Activated effector memory CD4-positive, alpha-beta T cell treated with Interleukin-2 at 50 U/mL for 16 hours (primary cell): ENCODE results near the gene C16orf87.
A peak's percentile ranks its signal among the peaks of the same experiment; 100 is the strongest.
"Not testable (repeated sequence)": the region's sequence is repeated elsewhere in the genome, so short reads cannot be mapped to it uniquely, and the experiment has no call there.

Experiments used
- DNase-seq: peaks from one replicate; pipeline ENCODE4 v3.0.0-alpha.2; 2020

The C16orf87 gene, protein sequence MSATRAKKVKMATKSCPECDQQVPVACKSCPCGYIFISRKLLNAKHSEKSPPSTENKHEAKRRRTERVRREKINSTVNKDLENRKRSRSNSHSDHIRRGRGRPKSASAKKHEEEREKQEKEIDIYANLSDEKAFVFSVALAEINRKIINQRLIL

DNA sequence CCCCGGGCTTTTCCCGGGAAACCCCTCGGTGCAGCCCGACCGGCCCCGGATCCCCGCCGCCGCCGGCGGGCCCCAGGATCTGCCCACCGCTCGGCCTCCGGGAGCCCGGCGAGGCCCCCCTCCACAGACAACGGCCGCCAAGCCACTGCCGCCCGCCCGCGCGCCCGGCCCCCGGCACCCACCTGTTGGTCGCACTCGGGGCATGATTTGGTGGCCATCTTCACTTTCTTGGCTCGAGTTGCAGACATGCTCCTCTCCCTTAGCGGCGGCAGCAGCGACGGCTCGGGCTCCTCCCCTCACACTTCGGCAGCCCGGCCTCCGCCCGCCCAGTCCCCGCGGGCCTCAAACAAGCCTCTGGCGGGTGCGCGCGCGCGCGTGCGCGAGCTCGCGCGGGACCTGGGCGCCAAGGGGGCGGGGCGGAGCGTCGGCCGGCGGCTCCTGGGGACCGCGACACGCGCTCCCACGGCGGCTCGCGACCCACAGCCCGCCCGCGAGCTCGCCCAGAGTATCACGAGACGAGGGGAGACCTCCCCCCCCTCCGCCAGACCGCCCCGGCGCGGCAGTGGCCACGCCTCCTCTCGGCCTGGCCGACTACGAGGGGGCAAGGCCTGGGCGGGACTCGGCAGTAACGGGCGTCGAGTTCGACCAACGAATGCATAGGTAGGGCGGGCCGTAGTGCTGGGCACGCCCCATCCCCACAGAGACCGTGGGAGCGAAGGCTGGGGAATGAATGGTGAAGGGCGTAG, at the start of gene C16orf87:
C16orf87 (minus strand) TSS at position 279 of the 746 bp plus-strand sequence; CDS start at position 248, 31 bp downstream.
- DNase-seq: peak; percentile 88

DNA sequence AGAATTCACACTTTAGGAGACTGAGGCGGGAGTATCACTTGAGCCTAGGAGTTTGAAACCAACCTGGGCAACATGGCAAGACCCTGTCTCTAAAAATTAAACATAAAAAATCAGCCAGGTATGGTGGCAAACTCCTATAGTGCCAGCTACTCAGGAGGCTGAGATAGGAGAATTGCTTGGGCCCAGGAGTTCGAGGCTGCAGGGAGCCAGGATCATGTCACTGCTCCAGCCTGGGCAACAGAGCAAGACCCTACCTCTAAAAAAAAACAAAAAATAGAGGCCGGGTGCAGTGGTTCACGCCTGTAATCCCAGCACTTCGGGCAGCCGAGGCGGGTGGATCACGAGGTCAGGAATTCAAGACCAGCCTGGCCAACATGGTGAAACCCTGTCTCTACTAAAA, 44.3 kb upstream of the C16orf87 start:
- DNase-seq: no peak

DNA sequence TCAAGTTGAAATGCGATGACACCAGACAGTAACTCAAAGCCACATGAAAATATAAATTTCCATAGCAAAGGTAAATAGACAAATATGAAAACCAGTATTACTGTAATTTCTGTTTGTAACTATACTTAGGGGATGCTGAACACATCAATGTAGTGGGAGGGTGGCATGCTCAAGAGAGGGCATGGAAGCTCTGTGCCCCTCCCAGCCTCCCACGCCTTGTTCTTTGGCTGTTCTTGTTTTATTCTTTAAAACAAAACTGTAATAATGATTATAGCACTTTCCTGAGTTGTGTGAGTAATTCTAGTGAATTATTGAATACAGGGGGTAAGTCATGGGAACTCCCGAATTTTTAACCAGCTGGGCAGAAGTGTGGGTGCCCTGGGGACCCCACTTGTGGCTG, 42.2 kb upstream of the C16orf87 start:
- no peak for DNase-seq

DNA sequence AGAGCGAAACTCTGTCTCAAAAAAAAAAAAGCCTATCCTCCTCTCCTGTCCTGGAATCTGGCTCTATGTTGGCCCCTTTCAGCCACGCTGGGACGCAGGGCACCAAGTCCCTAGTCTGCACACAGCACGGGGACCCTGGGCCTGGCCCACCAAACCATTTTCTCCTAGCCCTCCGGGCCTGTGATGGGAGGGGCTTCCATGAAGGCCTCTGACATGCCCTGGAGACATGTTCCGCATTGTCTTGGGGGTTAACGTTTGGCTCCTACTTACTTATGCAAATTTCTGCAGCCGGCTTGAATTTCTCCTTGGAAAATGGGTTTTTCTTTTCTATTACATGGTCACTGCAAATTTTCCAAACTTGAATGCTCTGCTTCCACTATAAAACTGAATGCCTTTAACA, 40.6 kb upstream of the C16orf87 start:
- no peak for DNase-seq

DNA sequence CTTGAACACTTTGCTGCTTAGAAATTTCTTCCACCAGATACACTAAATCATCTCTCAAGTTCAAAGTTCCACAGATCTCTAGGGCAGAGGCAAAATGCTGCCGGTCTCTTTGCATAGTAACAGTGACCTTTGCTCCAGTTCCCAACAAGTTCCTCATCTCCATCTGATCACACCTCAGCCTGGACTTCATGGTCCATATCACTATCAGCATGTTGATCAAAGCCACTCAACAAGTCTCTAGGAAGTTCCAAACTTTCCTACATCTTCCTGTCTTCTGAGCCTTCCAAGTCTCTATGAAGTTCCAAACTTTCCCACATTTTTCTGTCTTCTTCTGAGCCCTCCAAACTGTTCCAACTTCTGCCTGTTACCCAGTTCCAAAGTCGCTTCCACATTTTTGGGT, 37.9 kb upstream of the C16orf87 start:
- DNase-seq: not testable (repeated sequence)

DNA sequence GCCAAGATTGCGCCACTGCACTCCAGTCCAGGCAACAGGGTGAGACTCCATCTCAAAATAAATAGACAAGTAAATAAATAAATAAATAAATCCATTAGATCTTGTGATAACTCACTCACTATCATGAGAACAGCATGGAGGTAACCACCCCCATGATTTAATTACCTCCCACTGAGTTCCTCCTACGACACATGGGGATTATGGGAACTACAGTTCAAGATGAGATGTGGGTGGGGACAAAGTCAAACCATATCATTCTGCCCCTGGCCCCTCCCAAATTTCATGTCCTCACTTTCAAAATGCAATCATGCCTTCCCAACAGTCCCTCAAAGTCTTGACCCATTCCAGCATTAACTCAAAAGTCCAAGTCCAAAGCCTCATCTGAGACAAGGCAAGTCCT, 36.5 kb upstream of the C16orf87 start:
- not testable (repeated sequence) for DNase-seq

DNA sequence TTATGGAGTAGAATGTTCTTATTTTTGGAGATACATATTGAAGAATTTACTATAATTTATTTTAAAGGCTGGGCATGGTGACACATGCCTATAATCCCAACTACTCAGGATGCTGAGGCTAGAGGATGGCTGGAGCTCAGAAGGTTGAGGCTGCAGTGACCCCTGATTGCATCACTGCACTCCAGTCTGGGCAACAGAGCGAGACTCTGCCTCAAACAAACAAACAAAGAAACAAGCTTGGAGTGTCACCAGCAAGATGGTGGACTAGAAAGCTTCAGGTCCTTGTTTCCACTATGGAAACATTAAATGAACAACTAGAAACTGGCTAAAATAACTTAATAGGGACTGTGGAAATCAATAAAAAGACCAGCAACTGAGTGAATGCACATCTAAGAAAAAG, 35.3 kb upstream of the C16orf87 start:
- no peak for DNase-seq

DNA sequence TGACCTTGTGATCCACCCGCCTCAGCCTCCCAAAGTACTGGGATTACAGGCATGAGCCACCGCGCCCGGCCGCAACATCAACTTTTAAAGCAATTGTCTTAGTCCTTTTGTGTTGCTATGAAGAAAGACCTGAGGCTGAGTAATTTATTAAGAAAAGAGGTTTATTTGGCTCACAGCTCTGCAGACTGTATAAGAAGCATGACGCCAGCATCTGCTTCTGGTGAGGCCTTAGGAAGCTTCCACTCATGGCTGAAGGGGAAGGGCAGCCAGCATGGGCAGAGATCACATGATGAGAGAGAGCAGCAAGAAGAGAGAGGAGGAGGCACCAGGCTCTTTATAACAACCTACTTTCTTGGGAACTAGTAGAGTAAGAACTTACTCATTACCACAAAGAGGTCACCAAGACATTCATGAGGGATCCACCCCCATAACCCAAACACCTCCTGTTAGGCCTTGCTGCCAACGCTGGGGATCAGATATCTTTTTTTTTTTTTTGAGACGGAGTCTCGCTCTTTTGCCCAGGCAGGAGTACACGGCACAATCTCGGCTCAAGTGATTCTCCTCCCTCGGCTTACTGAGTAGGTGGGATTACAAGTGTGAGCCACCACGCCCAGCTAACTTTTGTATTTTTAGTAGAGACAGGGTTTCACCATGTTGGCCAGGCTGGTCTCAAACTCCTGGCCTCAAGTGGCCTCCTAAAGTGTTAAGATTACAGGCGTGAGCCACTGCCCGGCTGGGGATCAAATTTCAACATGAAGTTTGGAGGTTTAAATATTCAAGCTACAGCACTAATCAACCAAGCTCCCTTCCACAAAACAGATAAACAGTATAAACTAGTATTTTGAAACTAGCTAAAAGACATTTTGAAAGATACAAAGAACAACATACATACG, 31.8 kb upstream of the C16orf87 start:
- no peak for DNase-seq

DNA sequence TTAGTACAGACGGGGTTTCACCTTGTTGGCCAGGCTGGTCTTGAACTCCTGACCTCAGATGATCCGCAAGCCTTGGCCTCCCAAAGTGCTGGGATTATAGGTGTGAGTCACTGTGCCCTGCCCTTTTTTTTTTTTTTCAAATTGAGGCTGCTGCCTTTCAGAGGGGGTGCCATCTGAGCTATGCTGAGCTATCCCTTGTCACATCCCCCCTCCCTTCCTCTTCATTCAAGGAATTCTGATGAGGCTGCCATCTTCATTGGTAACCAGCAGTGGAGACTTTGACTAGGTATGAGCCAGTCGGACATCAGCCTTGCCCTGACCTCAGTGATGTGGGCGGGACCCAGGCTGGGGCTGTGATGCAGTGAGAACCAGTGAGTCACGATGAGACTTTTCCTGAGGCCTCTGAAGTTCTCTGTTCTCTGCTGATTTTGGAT, 28.8 kb upstream of the C16orf87 start:
- no peak for DNase-seq

DNA sequence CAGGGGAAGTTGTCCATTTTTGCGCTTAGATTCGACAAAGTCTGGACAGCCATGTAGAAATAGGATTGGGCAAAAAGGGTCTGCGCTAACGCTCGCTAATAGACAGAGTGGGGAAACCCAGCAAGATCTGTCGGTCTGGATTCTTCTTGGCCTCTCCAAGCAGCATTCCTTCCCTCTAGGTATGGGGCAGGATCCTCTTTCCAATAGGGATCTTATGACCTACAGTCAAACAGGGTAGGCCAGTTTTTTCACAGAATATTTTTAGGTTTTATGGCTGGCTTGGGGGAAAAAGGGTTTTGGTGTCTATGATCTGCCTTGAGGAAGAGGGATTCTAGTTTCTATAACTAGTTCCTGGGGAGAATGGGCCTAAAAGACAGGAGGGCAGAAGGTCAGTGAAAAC, 27.2 kb upstream of the C16orf87 start:
- DNase-seq: no peak

DNA sequence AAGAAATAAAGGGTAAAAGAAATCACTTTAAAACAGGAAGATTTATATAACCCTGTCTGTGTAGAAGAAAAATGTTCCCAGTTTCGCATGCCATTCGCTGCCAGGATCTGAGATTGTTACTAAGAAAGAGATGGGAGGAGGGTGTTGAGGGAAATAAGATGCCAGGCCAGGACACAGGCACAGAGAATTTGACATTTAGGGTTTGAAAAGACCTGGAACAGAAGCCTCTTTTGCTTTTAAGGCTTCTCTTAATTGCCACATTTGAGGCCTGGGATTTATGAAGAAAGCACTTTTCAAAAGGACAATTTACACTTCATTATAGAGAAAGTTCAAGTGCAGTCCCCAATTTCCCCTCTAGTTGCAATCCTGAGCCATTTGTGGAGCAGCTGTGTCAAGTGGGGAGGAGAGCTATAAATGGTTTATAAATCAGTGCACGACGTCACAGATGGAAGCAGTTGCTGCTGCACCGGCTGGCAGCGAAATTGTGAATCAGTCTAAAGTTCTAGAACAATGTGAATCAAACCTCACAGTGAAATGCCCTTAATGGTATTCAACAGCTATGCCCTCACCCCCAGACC, 26.5 kb upstream of the C16orf87 start:
- DNase-seq: no peak

DNA sequence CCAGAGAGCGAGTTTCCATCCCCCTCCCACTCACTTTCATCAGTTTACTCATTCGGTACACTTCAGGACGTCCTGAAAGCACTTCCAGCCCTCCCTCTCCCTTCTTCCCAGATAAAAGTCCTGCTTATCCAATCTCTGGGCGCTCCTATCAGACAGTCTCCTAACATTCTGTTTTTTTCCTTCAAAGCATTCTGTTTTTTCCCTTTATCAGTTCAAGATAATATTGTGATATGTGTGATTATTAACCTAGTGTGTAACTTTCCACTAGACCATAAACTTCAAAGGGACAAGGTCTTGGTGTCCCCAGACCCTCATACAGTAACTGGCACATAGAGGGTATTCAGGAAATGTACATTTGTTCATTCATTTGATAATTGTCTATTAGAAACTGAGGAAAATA, 24.4 kb upstream of the C16orf87 start:
- no peak for DNase-seq

DNA sequence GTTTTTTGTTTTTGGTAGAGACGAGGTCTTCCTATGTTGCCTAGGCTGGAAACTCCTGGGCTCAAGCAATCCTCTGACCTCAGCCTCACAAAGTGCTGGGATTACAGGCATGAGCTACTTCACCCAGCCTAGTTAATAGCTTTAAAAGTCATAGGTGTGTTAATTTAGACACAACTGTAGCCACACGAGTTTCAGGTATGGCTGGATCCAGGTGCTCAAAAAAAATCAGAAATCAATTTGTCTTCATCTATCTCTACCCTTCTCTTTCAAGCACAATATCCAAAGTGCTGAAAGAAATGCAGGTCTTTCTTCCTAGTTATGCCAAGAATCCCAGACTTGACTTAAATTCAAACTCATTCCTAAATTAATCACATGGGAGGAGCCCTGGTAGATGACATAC, 23.9 kb upstream of the C16orf87 start:
- no peak for DNase-seq

DNA sequence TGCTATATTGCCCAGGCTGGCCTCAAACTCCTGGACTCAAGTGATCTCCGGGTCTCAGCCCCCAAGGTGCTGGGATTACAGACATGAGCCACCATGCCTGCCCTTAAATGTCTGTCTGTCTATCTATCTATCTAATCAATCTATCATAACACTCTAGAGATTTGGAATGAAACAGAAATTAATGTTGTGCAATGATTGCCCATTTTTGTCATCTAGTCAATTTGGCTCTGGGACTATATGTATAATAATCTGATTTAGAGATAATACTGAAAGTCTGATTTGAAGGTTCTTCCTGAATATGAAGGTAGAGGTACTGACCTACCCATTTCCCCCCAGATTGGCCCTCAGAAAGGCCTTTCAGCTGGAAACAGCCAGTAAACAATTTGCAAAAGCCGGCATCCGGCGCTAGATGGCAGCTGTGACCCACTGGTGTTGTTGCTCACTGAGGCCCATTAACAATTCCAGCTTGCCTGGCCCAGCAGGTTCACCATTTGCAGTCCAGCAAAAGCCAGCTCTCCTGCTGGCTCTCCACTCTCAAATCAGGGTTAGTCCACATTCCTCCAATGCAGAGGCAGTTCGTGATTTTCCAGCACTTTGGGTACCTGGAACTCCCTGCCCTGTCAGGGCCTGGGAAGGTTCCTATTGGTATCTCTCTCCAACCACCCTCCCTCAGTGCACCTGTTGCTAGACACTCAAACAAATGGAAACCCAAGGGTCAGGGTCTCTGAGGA, 22.9 kb upstream of the C16orf87 start:
- peak; percentile 32 for DNase-seq

DNA sequence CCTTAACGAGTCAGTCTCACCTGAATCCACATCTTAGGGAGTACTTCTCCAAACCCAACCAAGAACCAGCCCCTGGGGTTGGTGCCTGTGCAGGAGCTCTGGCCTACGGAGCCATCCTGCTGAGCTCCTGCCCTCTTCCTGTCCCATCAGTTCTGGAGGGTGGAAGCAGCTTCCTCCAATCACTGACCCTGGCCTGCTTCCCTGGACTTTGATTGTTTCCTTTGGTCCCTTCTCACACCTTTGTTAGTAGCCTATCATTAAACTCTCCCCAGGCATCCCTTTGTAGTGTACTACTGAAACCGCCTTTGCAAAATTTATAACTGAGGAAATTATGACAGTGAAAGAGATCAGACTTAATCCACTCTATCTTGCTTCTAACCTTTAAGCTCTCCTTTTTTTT, 21.1 kb upstream of the C16orf87 start:
- no peak for DNase-seq

DNA sequence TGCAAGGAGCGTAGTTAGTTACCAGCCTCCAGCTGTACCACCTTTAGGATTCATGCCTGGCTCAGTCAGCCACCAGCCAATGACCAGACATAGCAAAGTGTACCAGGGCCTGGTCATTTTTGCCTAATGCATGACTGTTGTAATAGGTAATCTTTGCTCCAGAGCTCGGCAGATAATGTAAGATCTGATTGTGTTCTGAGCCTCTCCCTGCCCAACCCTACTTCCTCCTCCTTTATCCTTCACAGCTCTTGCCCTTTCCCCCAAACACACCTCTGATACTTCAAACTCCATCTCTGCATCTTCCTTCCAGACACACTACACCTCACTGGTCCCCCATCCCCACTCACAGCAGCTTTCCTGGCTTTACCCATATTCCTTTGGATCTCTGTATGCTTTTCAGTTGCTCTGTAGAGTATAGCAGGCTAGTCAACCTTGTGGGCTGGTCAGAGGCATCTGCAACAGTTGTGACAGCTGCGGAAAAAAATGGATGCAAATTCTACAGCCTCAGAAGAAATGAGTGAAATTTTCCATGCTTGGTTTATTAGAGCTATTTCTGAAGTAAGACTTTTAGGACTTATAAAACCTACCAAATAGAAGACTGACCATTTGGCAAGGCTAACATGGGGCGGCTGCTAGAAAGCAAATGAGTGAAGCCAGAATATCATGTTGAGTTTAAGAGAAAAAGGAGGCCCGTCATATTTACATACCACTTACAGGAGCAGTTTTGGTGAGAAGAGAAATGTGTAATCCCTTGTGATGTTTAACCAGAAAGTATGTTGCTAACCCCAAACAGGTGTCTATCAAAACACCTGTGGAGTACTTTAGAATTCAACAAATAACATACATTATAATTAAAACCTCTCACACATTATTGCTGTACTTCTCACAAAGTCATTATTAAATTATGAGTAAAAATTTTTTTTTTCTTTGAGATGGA, 19.9 kb upstream of the C16orf87 start:
- DNase-seq: no peak

DNA sequence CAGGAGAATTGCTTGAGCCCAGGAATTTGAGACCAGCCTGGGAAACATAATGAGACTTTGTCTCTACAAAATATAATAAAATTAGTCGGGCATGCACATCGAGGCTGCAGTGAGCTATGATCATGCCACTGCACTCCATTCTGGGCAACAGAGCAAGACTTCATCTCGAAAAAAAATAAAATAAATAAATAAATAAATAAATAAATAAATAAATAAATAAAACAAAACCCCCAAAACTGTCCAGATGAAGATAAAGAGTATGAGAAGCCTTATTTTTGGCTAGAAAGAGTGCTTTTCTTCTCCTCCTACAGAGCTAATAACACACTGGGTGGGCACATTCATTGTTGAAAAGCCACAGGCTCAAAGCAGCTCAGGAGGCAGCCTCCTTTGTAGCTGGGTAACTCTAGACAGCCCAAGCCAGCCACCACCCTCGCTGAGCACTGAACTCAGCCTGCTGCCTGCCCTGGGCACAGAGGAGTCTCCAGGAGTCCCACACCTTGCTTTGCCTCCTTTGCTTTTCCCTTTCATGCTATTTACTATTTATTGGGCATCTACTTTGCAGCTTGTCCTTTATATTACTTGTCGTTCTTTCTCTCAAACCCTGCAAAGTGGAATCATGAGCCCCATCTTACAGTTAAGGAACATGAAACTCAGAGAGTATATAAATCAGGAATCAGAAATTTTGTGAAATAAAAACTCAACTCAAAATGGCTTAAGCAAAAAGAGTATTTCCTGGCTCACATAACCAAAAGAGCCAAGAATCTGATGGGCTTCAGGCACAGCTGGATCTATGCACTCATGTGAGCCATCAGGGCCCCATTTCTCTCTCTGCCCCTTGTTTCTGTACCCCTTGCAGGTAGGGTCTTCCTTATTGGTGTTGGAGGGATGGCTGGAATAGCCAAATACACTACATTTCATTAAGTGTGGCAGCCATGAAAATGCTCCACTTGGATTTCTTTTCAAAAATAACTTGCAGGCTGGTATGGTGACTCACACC, 18.1 kb upstream of the C16orf87 start:
- no peak for DNase-seq

DNA sequence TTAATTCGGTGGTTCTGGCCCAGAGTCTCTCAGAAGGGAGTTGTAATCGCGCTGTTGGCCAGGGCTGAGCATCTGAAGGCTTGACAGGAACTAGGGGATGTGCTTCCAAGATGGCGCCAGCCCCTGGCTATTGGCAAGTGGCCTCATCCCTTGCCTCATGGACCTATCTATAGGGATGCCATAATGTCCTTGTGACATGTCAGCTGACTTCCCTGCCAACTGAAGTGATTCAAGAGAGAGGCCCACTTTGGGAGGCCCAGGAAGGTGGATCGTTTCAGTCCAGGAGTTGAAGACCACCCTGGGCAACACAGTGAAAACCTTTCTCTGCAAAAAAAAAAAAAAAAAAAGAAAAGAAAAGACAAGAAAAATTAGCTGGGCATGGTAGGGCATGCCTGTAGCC, 15.0 kb upstream of the C16orf87 start:
- no peak for DNase-seq

DNA sequence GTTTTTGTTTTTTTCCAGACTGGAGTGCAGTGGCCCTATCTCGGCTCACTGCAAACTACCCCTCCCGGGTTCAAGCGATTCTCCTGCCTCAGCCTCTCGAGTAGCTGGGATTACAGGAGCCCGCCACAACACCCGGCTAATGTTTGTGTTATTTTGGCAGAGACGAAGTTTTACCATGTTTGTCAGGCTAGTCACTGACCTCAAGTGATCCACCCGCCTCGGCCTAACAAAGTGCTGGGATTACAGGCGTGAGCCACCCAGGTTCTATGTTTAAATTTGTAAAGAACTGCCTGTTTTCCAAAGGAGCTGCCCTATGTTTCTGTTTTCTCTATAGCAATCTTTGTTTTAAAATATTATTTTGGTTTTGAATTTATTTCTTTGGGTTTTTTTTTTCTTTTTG, 13.8 kb upstream of the C16orf87 start:
- no peak for DNase-seq
